K562 (cell line): ENCODE results near the gene GRIK5. TPM values are rescaled to one million over a fixed set of nuclear protein-coding genes. Genes with fewer than 3 reads are reported as not detected.

ENCODE experiments used
- ARNT ChIP-seq, 2 experiments: fragments of 450-650 bp; IDR thresholded peaks; 2 replicates each; pipeline ENCODE4 v1.6.1; 2016; ENCODE audit warnings: mild to moderate bottlenecking in 1 of 2
- CAMTA2 ChIP-seq: fragments of 250-450 bp; sonication (Bioruptor Pico); conservative IDR thresholded peaks from 2 replicates; pipeline ENCODE4 v1.5.1; 2022
- CBFA2T2 ChIP-seq: fragments of 450-650 bp; conservative IDR thresholded peaks from 2 replicates; pipeline ENCODE4 v1.6.1; 2017; ENCODE audit warnings: mild to moderate bottlenecking
- CBX5 ChIP-seq: IDR thresholded peaks from 2 replicates; pipeline ENCODE4 v1.6.1; 2014; ENCODE audit warnings: low read depth, borderline replicate concordance
- CEBPB ChIP-seq: fragments of 450-650 bp; IDR thresholded peaks from 2 replicates; pipeline ENCODE4 v1.6.1; 2016; ENCODE audit warnings: missing genetic modification characterization, missing compliant biosample characterization
- CTCFL ChIP-seq: IDR thresholded peaks from 2 replicates; pipeline ENCODE4 v1.6.1; 2011; ENCODE audit warnings: borderline replicate concordance, low read depth, mild to moderate bottlenecking, moderate library complexity, low read length; ENCODE audit not compliant: insufficient read depth, poor library complexity, severe bottlenecking
- EGR1 ChIP-seq: fragments of 450-650 bp; conservative IDR thresholded peaks from 2 replicates; pipeline ENCODE4 v1.6.1; 2017; ENCODE audit warnings: mild to moderate bottlenecking
- MITF ChIP-seq: IDR thresholded peaks from 2 replicates; pipeline ENCODE4 v1.6.1; 2014; ENCODE audit warnings: antibody characterized with exemption
- NFXL1 ChIP-seq: fragments of 450-650 bp; formaldehyde crosslinking; IDR thresholded peaks from 2 replicates; pipeline ENCODE4 v1.4.0; 2021; ENCODE audit warnings: mild to moderate bottlenecking
- NRF1 ChIP-seq, 2 experiments: fragments of 450-650 bp; IDR thresholded peaks in 1 of 2; conservative IDR thresholded peaks in 1 of 2; 2 replicates each; pipeline ENCODE4 v1.6.1; 2014; ENCODE audit warnings: mild to moderate bottlenecking in 2 of 2
- RNF219 ChIP-seq: fragments of 250-450 bp; sonication (Bioruptor Pico); IDR thresholded peaks from 2 replicates; pipeline ENCODE4 v1.5.0; 2022; ENCODE audit warnings: mild to moderate bottlenecking
- SIN3A ChIP-seq, 2 experiments: fragments of 150-350 bp in 1 of 2; IDR thresholded peaks; 2 replicates each; pipeline ENCODE4 v1.6.1; 2011 to 2016; ENCODE audit warnings: borderline replicate concordance in 2 of 2, low read depth in 2 of 2, low read length in 2 of 2, mild to moderate bottlenecking in 2 of 2, moderate library complexity in 2 of 2; ENCODE audit not compliant: control insufficient read depth in 1 of 2
- SRSF7 ChIP-seq: fragments of 200-400 bp; formaldehyde crosslinking; optimal IDR thresholded peaks from 2 replicates; pipeline ENCODE3; 2017; ENCODE audit warnings: mild to moderate bottlenecking, low read depth, low read length
- TAL1 ChIP-seq: fragments of 450-650 bp; IDR thresholded peaks from 2 replicates; pipeline ENCODE4 v1.6.1; 2016; ENCODE audit warnings: mild to moderate bottlenecking
- VEZF1 ChIP-seq: fragments of 200-800 bp; sonication (Bioruptor generic); IDR thresholded peaks from 2 replicates; pipeline ENCODE4 v1.6.1; 2017; ENCODE audit warnings: missing genetic modification characterization, missing compliant biosample characterization
- ZBTB12 ChIP-seq: fragments of 250-450 bp; sonication (Bioruptor Pico); IDR thresholded peaks from 2 replicates; pipeline ENCODE4 v1.4.0; 2020
- ZNF778 ChIP-seq: fragments of 450-650 bp; formaldehyde crosslinking; IDR thresholded peaks from 2 replicates; pipeline ENCODE4 v1.4.0; 2020; ENCODE audit warnings: mild to moderate bottlenecking, moderate library complexity
- ZNF785 ChIP-seq: fragments of 250-450 bp; sonication (Bioruptor Pico); IDR thresholded peaks from 2 replicates; pipeline ENCODE4 v1.4.0; 2020; ENCODE audit warnings: mild to moderate bottlenecking
- polyA plus RNA-seq, 8 experiments: library from polyadenylated mRNA; depleted of rRNA in 4 of 8; stranded (reverse) in 5 of 8; unstranded in 3 of 8; fragments of >200 nt; fragmentation: Nextera tagmentation in 2 of 8; fragmentation: Illumina TruSeq in 1 of 8; extraction: Ambion mirVana in 2 of 8; extraction: Trizol in 1 of 8; gene quantifications; 2 replicates each; pipeline versions ENCODE4 v1.2.1 to v1.2.3, GENCODE V29; 2011 to 2014; ENCODE audit warnings: inconsistent platforms in 1 of 8, missing spikeins in 1 of 8
- total RNA-seq, 7 experiments: library from RNA; depleted of rRNA in 6 of 7; stranded (reverse); fragments of >200 nt in 6 of 7; fragmentation: Illumina TruSeq in 2 of 7; extraction: Trizol in 2 of 7; gene quantifications; 2 replicates each; pipeline versions ENCODE4 v1.2.1 to v1.2.3, GENCODE V29; 2011 to 2021; ENCODE audit warnings: low replicate concordance in 1 of 7

Gene GRIK5
- total and polyA plus RNA-seq, 9 of the 15 experiments (the other 6 are each of a cell fraction or from before 2014, with no cell fraction given), result 0.04 to 0.55 (median 0.27) TPM; not detected in 2

GRCh38 chr19:42010245-42011126 lies 59.5 kb downstream of the GRIK5 start (continued):
- peak; percentile 73; the same call in 1 of the 2 replicates for TF ChIP-seq RNF219 (CRISPR knock-in tag)
- TF ChIP-seq VEZF1 (CRISPR knock-in tag), result peak; percentile 2; the same call in 1 of the 2 replicates
- TF ChIP-seq CTCFL, result no peak
- no peak for TF ChIP-seq CBX5
- TF ChIP-seq CEBPB (tag), result peak; percentile 92
- no peak for TF ChIP-seq NRF1 (conservative IDR thresholded peaks at IDR 0.05 in 1 of 2, IDR thresholded peaks at IDR 0.05 in 1 of 2)
- no peak for TF ChIP-seq CBFA2T2
- TF ChIP-seq ARNT (IDR thresholded peaks at IDR 0.05), result peak in 1 of 2 experiments; percentile 48; a peak in 1 of 4 replicates
- TF ChIP-seq ZBTB12, result no peak
- TF ChIP-seq SRSF7, result no peak
- TF ChIP-seq TAL1, result no peak
- no peak for TF ChIP-seq ZNF785 (CRISPR knock-in tag)
- TF ChIP-seq CAMTA2 (CRISPR knock-in tag), result no peak
- TF ChIP-seq MITF, result no peak
- no peak for TF ChIP-seq ZNF778 (CRISPR knock-in tag)
- TF ChIP-seq EGR1, result no peak
- 0 out of 2 replicates have a peak, but pooled peaks have one; percentile 43 for TF ChIP-seq NFXL1 (CRISPR knock-in tag)
- TF ChIP-seq SIN3A (IDR thresholded peaks at IDR 0.05; ENCODE audit: borderline replicate concordance in 2 of 2, control insufficient read depth in 1 of 2, low read depth in 2 of 2, low read length in 2 of 2), result no peak
